KBM-7 (cell line): ENCODE data around the gene MED13L.
A peak's percentile ranks its signal among the peaks of the same experiment; 100 is the strongest.
"Not testable (repeated sequence)": the region's sequence is repeated elsewhere in the genome, so short reads cannot be mapped to it uniquely, and the experiment has no call there.

Experiments used
- DNase-seq: peaks from one replicate; pipeline ENCODE4 v3.0.0-alpha.2; 2015
- in situ Hi-C: fragments of 300-500 bp; cut with MboI; formaldehyde crosslinking; loops from 2 replicates; pipeline ENCODE4 v1.14.3; 2020; ENCODE audit warnings: low sequenced_read_pairs, low pct_unique_long_range_greater_than_20kb, mixed read lengths

The MED13L gene

GRCh38 chr12:116306506-116306905, 29.0 kb upstream of the MED13L start:
- DNase-seq, result no peak

DNA sequence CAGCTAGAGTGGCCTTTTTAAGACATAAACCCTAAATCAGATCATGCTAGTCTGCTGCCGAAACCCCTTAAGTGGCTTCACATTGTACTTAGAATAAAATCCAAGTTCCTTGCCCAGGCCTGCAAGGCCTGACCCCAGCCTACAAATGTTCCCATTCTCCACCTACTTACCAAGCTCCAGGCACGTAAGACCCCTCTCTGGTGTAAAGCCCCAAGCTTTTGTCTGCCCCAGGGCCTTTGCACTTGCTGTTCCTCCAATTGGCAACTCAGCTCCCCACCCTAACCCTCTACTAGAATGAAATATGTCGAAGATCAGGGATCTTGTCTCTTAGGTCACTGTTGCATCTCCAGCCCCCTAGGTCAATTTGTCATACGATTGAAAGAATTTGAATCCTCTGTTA, 27.1 kb upstream of the MED13L start:
- DNase-seq, result no peak
- in situ Hi-C loops, result no loop called here

More at GRCh38 chr12:116306506-116306905, 29.0 kb upstream of the MED13L start:
- in situ Hi-C loops, result no loop called here

DNA sequence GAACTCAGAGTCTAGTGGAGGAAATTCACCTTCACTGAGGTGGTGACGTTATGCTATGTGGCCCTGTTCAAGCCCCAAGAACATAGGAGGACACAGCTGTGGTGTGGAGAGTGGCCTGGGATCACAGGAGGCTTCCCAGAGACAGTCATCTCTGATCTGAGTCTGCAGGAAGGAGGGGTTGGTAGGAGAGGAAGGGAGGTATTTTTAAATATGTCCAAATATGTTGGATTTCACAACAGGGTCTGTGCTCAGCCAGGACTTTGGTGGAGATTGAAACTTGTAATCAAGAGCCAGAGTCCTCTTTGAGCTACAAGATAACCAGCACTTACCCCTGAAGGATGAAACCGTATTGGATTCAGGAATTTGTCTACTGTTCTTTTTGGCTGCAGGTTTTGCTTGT, 26.4 kb upstream of the MED13L start:
- in situ Hi-C loops, result no loop called here

GRCh38 chr12:116303066-116303465, 25.6 kb upstream of the MED13L start:
- in situ Hi-C loops, result no loop called here
- no peak for DNase-seq

More for the DNA sequence above, 26.4 kb upstream of the MED13L start:
- peak; percentile 42 for DNase-seq

DNA sequence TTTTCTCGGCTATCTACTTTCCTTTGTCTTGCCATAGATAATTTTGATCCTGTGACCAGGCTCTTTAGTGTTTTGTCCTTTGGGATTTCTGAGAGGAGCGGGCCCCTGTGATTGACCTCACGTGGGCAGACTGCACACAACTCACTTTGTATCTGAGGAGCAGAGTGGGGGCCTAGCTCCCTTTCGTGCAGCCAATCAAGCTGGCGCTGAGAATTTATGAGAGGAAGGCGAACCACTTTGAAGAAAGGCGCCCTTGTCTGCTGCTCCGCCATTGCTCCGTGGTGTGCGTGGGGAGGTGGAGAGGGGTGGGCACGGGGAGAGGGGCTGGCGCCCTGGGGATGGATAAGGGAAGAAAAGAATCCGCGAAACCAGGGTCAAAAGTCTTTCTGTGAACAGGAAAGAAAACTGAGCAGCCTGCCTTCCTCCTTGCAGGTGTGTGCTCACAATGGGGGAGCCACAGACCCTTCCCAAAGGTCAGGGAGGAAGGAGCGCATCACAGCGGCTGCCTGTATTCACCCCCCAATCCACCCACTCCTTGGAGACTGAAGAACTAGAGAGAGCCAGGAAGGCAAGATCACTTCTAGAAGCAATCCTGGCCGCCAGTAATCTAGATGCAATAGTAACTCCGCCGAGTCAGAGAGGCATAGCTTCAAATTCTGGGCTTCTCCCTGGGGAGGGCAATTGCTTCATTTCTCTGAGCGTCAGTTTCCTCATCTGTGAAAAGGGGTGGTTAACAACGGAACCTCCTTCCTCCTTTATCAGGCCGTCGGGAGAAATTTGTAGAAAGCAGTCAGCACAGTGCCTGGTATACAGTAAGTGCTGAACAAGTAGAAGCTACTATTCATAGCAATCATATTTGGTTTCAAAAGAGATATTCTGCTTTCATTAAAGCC, 24.9 kb upstream of the MED13L start:
- no peak for DNase-seq
- in situ Hi-C loops, result no loop called here

- no peak for DNase-seq
- in situ Hi-C loops, result no loop called here
Observed at GRCh38 chr12:116301621-116302020, 24.1 kb upstream of the MED13L start.

- no peak for DNase-seq
- in situ Hi-C loops, result no loop called here
Observed at GRCh38 chr12:116299665-116300328, 22.3 kb upstream of the MED13L start.

GRCh38 chr12:116299064-116299463, 21.6 kb upstream of the MED13L start:
- in situ Hi-C loops, result no loop called here
- DNase-seq, result peak; percentile 52

GRCh38 chr12:116298578-116298977, 21.1 kb upstream of the MED13L start:
- in situ Hi-C loops, result no loop called here
- no peak for DNase-seq

DNA sequence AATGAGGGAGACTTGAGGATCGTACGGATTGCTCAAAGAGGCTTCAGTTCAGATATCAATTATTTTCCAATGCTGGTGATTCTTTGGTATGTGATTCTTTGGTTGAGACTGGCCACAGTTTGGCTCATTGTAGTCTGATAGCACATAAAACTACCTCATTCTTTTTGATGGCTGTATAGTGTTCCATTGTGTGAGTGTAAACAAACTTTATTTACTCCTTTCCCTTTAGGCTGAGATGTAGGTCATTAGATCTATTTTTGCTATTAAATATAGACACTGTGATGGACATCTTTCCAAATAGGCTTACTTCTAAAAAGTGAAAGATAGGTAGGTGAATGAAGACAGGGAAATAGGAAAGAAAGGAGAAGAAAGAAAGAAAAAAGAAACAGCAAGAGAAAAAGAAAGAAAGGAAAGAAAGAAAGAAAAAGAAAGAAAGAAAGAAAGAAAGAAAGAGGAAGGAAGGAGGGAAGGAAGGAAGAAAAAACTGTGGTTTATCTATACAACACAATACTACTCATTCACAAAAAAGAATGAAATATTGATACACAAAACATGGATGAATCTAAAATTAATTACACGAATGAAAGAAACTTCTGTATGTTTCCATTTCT, 19.8 kb upstream of the MED13L start:
- in situ Hi-C loops, result no loop called here
- DNase-seq, result no peak

DNA sequence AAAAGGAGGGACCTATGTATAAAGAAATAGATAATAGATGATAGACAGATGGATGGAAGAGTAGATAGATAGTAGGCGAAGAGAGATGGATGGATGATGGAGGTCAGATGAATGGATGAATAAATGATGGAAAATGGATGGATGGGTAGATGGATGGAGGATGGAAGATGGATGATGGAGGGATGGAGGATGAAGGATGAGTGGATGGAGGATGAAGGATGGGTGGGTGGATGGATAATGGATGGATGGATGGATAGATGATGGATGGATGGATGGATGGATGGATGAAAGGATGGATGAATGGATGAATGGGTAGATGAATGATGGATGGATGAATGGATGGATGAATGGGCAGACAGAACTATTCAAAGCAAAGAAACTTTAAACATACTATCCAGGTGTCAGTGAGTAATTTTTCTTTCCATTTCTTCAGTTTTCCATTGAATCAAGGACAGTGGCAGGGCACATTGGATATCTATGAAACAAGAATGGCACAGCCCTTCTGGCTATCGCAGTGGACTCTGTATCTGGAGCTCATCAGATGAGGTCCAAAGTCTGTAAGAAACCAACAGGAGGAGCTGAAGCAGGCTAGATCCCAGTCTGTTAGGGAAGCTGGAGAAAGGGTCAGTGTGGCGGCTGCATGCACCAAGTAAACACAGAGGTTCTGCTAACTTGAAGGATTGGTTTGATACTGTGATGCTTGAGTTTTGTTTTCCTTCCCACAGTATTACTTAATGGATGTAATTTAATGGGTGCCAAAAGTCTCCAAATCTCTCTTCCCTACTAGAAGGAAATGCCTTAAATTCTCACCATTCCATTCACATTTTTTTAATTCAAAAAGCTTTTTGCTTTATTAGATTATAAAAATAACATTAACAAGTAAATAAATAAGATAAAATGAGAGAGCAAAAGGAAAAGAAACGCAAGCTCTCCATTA, 18.1 kb upstream of the MED13L start:
- DNase-seq, result no peak
- in situ Hi-C loops, result no loop called here

GRCh38 chr12:116294454-116295165, 17.1 kb upstream of the MED13L start:
- in situ Hi-C loops, result no loop called here
- DNase-seq, result no peak

GRCh38 chr12:116293687-116294453, 16.4 kb upstream of the MED13L start:
- no peak for DNase-seq
- in situ Hi-C loops, result no loop called here

- in situ Hi-C loops, result no loop called here
- DNase-seq, result no peak
Observed at GRCh38 chr12:116291218-116291617, 13.7 kb upstream of the MED13L start.

GRCh38 chr12:116288735-116289134, 11.2 kb upstream of the MED13L start:
- DNase-seq, result no peak
- in situ Hi-C loops, result no loop called here

GRCh38 chr12:116287842-116288301, 10.4 kb upstream of the MED13L start:
- DNase-seq, result no peak
- in situ Hi-C loops, result no loop called here

- no peak for DNase-seq
- in situ Hi-C loops, result no loop called here
Observed at GRCh38 chr12:116284396-116284795, 6.9 kb upstream of the MED13L start.

- in situ Hi-C loops, DNase-seq: not testable (repeated sequence)
Observed at GRCh38 chr12:116283881-116284280, 6.4 kb upstream of the MED13L start.
